Calu3 (cell line): ENCODE measurements around the gene LDLRAD3. TPM values are rescaled to one million over a fixed set of nuclear protein-coding genes. Genes with fewer than 3 reads are reported as not detected.

Source experiments
- BruUV-seq: library from RNA; stranded (reverse); fragments of 400-500 nt; replicated peaks from 2 replicates; lab custom pipeline; 2021; lab: Mats Ljungman, UMichigan
- CTCF ChIA-PET: fragments of 300-600 bp; sonication (Branson Sonifier 250); formaldehyde crosslinking; loops from one replicate; lab custom pipeline; 2022; ENCODE audit warnings: antibody characterized with exemption; lab: Charles Lee
- DNase-seq: peaks from one replicate; pipeline ENCODE4 v3.0.0; 2022
- H3K27ac Mint-ChIP-seq: one replicate; pipeline ENCODE4 v1.8.0; 2022; ENCODE audit warnings: mixed read lengths; ENCODE audit not compliant: unreplicated experiment
- H3K27me3 Mint-ChIP-seq: one replicate; pipeline ENCODE4 v1.8.0; 2022; ENCODE audit warnings: mixed read lengths; ENCODE audit not compliant: unreplicated experiment
- H3K36me3 Mint-ChIP-seq: one replicate; pipeline ENCODE4 v1.8.0; 2022; ENCODE audit warnings: mild to moderate bottlenecking, moderate library complexity, mixed read lengths; ENCODE audit not compliant: insufficient read depth, unreplicated experiment
- H3K4me1 Mint-ChIP-seq: one replicate; pipeline ENCODE4 v1.8.0; 2022; ENCODE audit warnings: mild to moderate bottlenecking, low read depth, mixed read lengths; ENCODE audit not compliant: unreplicated experiment
- H3K4me3 Mint-ChIP-seq: one replicate; pipeline ENCODE4 v1.8.0; 2022; ENCODE audit warnings: mild to moderate bottlenecking, low read depth, moderate library complexity, mixed read lengths; ENCODE audit not compliant: unreplicated experiment
- H3K9me3 Mint-ChIP-seq: one replicate; pipeline ENCODE4 v1.8.0; 2022; ENCODE audit warnings: low read depth, mixed read lengths; ENCODE audit not compliant: unreplicated experiment
- CTCF ChIP-seq: fragments of 200-600 bp; IDR thresholded peaks from one replicate; pipeline ENCODE4 v1.8.0; 2022; ENCODE audit warnings: antibody characterized with exemption; ENCODE audit not compliant: unreplicated experiment
- intact Hi-C: fragments of 100-400 bp; cut with micrococcal nuclease; formaldehyde crosslinking; loops from one replicate; pipeline ENCODE4 v1.10.0; 2022; ENCODE audit not compliant: unreplicated experiment
- total RNA-seq: library from RNA; stranded (reverse); gene quantifications from 2 replicates; pipeline ENCODE4 v1.2.3, GENCODE V29; 2022

LDLRAD3 gene
- total RNA-seq, 1 experiment from 2014 or later, result 16.2 TPM

- Mint-ChIP-seq H3K9me3 (no peaks in the 10 kb centered on the region), H3K4me3 (no peak overlapping the region), H3K4me1 (peaks cover 13% of the 10 kb centered on the region), H3K27me3 (no peaks in the 10 kb centered on the region), H3K27ac (no peak overlapping the region), H3K36me3 (peaks cover 5% of the 10 kb centered on the region)
- CTCF ChIA-PET, result interaction anchor here (0.7 kb wide), 1 partner anchor 276 kb away, joined by 3 read pairs; no protein-coding TSS in a partner anchor
- no peak for TF ChIP-seq CTCF
- intact Hi-C loops, result no loop called here
- no peak for DNase-seq
- no TSS peak for BruUV-seq
Observed at GRCh38 chr11:36098087-36098486, 154.2 kb downstream of the LDLRAD3 start.

- Mint-ChIP-seq H3K27me3 (no peaks in the 10 kb centered on the region), H3K4me3 (no peak overlapping the region), H3K27ac (no peak overlapping the region), H3K9me3 (no peaks in the 10 kb centered on the region), H3K4me1 (peaks cover 13% of the 10 kb centered on the region), H3K36me3 (peaks cover 5% of the 10 kb centered on the region)
- intact Hi-C loops, result no loop called here
- CTCF ChIA-PET, result interaction anchor here (0.7 kb wide), 1 partner anchor 9 kb away, joined by 3 read pairs; no protein-coding TSS in a partner anchor
- BruUV-seq, result no TSS peak
- DNase-seq, result no peak
- TF ChIP-seq CTCF, result no peak
Observed at GRCh38 chr11:36098853-36099375, 155.1 kb downstream of the LDLRAD3 start.

GRCh38 chr11:36101466-36101865, 157.6 kb downstream of the LDLRAD3 start:
- no peak overlapping the region for H3K27ac Mint-ChIP-seq
- peaks cover 5% of the 10 kb centered on the region for H3K36me3 Mint-ChIP-seq
- BruUV-seq, result no TSS peak
- no peak overlapping the region for H3K4me3 Mint-ChIP-seq
- TF ChIP-seq CTCF, result no peak
- intact Hi-C loops, result no loop called here
- H3K9me3 Mint-ChIP-seq, result no peaks in the 10 kb centered on the region
- CTCF ChIA-PET, result interaction anchor here (0.7 kb wide), 1 partner anchor 1060 kb away, joined by 3 read pairs; no protein-coding TSS in a partner anchor
- H3K27me3 Mint-ChIP-seq, result no peaks in the 10 kb centered on the region
- H3K4me1 Mint-ChIP-seq, result peaks cover 13% of the 10 kb centered on the region
- DNase-seq, result no peak

GRCh38 chr11:36102868-36103267, 159.0 kb downstream of the LDLRAD3 start:
- Mint-ChIP-seq H3K9me3 (no peaks in the 10 kb centered on the region), H3K27me3 (no peaks in the 10 kb centered on the region), H3K4me1 (no peaks in the 10 kb centered on the region), H3K4me3 (no peak overlapping the region), H3K36me3 (peaks cover 5% of the 10 kb centered on the region), H3K27ac (no peak overlapping the region)
- no TSS peak for BruUV-seq
- no peak for TF ChIP-seq CTCF
- CTCF ChIA-PET, result no interaction called here
- intact Hi-C loops, result no loop called here
- no peak for DNase-seq
